GM19193 (cell line): ENCODE measurements around the gene DIP2B.

Source experiments
- POLR2A ChIP-seq: IDR thresholded peaks from 4 replicates; pipeline ENCODE4 v1.6.1; 2011; ENCODE audit not compliant: insufficient read depth, insufficient read length; ENCODE audit errors: extremely low read depth

DIP2B gene

DNA sequence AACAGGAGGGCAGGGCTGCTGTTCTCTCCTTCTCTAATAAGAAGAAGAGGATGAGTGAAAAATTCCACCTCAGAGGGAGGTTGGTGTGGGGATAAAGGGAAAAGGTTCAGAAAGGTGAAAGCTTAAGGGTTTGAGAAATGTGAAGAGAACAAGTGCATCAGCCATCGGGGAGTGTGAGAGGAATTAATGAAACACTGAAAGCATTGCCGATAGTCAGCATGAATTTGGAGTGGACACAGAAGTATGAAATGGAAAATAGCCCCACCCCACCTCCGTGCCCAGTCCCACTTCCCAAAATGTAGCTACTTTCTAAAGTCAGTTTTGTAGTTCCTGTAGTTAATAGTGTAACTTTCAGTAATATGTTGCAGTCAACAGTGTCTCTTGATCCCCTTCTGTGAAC is 33.4 kb downstream of the DIP2B start:
- no peak for TF ChIP-seq POLR2A

DNA sequence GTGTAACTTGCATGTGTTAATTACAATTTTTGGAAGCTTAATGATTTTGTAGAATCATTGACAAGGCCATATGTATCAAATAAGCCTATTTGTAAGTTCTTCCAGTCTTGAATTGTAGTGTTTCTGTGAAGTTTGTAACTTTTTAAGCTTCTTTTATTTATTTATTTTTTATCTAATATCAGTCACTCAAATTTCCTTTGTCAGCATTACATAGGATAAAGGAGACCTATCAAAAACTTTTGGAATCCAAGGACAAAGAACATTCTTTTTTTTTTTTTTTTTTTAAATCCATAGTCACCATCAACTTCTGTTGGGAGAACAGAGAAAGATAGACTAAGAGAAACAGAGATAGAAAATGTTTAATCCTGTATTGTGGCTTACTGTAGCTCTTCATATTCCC is 36.4 kb downstream of the DIP2B start:
- no peak for TF ChIP-seq POLR2A

DNA sequence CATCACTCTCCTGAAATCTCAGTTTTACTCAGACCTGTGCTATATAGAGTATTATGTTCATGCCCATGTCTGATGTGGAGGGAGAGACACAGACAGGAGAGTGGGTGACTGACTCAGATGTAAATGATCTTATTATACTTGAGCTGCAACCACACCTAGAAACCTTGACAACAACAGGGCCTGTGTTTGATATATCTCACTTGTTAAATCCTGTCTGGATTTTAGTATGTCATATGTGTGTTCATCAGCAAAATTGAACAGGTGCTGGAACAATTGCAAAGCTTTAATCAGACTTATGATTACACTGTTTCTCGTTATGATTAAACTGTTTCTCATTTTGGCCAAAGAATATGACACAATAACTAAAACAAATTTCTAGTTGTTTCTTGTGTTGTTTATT is 37.7 kb downstream of the DIP2B start:
- TF ChIP-seq POLR2A = no peak

DNA sequence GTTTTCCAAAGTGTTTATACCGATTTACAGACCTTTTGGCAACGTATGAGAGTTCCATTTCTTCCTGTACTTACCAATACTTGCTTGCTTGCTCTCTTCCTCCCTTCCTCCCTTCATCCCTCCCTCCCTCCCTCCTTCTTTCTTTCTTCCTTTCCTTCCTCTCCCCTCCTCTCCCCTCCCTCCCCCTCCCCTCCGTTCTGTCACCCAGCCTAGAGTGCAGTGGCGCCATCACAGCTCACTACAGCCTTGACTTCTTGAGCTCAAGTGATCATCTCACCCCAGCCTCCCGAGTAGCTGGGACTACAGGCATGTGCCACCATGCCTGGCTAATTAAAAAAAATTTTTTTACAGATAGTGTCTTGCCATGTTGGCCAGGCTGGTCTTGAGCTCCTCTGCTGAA is 40.4 kb downstream of the DIP2B start:
- TF ChIP-seq POLR2A = no peak

DNA sequence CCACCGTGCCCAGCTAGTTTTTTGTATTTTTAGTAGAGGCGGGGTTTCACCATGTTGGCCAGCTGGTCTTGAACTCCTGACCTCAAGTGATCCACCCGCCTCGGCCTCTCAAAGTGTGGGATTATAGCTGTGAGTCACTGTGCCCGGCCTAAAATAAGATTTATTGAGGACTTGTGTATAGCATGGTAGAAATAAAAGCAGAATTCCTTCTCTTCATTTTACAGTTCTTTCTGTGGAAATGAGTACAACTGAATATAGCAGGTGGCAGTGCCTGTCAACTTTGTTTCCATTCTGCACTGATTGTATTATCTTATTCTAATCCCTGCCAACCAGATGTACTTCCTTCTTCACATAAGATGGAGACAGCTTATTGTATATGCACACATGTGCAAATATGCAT is 41.0 kb downstream of the DIP2B start:
- TF ChIP-seq POLR2A = no peak

DNA sequence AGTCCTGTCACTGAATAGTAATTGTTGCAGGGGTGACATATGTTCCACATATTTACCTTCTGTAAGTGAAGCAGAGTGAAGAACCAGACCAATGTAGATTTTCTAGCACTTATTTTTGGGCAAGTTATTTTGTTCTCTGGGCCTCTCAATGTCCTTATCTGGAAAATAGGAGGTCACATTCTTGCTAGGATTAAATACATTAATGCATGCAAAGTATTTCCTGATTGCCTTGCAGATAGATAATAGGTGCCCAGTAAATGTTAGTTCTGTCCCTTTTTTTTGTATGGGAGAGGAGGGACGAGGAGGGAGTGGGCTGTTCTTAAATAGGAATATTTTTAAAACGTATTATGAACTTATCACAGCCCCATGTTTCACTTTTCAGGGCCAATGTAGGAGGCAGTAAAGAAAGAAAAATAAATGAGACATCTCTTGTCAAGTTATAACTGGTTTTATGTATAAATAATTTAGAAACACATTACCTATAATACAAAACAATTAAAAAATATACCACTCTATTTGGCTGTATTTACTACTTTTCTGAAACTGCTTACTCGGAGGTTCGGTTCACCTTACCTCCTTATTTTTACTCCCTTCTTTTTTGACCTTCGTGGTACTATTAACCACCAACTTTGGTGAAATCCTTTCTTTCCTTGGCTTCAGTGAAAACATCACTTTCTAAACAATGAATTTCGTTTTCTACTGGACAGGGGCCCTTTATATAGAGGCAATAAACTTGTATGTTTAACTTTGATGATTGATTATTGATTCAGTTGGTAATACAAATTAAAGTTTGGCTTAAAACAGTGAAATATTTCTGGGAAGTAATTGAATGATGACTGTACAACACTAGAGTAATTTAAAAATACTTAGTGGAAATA is 41.9 kb downstream of the DIP2B start:
- TF ChIP-seq POLR2A = no peak

DNA sequence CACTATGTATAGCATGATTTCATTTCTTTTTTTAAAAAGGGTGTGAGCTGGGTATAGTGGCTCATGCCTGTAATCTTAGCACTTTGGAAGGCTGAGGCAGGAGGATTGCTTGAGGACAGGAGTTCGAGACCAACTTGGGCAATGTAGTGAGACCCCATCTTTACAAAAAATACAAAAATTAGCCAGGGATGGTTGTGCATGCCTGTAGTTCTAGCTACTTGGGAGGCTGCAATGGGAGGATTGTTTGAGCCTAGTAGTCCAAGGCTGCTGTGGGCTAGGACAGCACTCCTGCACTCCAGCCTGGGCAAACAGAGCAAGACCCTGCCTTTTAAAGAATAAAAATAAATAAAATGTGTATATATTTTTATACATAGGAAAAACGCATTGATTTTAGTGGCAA is 43.0 kb downstream of the DIP2B start:
- no peak for TF ChIP-seq POLR2A

DNA sequence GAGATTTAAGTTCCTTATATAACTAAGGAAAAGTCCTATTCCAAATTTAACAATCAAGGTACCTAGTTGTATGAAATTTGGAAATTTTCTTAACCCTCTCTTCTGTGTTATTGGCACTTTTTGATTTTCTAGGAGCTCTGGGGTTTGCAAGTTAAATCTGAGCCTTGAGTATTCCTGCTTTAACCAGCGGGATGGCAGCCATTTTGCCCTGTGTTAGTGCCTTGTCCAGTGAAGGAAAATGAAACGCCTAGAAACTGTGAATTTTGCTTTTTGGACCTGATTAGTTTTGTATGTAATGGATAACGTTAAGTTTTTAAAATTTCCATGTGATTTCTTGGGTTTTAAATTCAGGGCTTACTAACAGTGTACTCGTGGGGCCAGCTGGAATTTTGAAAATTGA is 45.1 kb downstream of the DIP2B start:
- no peak for TF ChIP-seq POLR2A

DNA sequence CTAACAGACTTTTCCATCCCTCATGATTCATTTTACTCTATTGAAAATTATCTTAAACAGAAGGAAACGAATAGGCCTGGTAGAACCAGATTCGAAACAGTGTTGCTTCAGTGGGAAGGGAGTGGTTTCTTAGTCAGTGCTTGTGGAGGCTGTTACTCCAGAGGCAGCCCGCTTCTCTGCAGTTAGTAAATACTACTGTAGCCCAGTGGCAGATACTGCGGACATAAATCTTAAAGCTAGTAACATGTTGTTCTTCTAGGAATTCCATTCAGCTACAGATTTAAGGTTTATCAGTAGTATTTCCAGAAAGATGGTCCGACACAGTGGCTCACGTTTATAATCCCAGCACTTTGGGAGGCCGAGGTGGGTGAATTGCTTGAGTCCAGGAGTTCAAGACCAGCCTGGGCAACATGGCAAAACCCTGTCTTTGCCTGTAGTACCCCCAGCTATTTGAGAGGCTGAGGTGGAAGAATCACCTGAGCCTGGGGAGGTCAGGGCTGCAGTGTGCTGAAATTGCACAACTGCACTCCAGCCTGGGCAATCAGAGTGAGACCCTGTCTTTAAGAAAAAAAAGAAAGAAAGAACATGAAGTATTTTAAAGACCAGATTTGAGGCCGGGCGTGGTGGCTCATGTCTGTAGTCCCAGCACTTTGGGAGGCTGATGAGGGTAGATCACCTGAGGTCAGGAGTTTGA is 45.9 kb downstream of the DIP2B start:
- no peak for TF ChIP-seq POLR2A

DNA sequence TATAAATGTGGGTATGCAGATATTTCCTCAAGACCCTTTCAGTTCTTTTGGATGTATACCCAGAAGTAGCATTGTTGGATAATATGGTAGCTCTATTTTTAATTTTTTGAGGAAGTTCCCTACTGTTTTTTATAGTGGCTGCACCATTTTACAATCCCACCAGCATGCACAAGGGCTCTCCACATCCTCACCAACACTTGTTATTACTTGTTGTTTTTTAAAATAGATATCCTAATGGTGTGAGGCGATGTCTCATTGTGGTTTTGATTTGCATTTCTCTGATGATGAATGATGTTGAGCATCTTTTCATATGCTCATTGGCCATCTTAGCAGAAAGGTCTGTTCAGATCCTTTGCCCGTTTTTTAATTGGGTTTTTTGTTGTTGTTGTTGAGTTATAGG is 47.1 kb downstream of the DIP2B start:
- TF ChIP-seq POLR2A = no peak

DNA sequence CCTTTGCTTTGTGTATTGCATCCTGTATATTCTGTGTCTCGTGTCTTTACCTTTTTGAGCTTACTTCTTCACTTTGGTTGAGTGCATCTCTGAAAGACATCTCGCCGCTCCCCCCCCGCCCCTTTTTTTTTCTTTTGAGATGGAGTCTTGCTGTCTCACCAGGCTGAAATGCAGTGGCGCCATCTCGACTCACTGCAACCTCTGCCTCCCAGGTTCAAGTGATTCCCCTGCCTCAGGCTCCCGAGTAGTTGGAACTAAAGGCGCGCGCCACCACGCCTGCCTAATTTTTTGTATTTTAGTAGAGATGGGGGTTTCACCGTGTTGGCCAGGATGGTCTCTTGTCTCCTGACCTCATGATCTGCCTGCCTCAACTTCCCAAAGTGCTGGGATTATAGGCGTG is 49.9 kb downstream of the DIP2B start:
- no peak for TF ChIP-seq POLR2A

DNA sequence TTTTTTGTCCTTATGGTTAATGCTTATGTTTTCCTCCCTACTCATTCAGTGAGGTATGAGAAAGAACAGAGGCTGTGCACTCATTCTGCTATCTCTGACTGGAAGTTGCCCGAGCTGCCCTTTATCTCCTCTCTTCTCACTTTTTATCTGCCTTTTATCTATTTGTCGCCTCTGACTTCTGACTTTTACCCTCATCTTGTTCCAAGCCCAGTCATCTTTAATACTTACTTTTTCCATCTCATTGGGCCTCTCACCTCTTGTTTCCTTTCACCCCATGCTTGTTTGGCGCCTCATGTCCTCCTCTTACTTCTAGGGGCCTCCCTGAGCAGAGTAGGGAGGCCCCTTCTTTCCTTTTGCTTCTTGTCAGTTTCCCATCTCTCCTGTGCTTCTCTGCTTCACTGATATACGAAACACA is 50.7 kb downstream of the DIP2B start:
- no peak for TF ChIP-seq POLR2A

DNA sequence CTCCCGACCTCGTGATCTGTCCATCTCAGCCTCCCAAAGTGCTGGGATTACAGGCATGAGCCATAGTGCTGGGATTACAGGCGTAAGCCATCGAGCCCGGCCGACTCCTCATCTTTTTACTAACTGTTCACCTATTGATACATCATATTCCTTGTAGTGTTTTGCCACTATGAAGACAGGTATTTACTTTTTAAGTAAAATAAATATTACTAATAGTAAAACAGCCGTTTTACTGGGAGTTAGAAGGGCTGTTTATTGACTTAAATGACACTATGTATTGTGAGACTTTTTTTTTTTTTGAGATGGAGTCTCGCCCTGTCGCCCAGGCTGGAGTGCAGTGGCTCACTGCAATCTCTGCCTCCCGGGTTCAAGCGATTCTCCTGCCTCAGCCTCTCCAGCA is 51.5 kb downstream of the DIP2B start:
- no peak for TF ChIP-seq POLR2A

DNA sequence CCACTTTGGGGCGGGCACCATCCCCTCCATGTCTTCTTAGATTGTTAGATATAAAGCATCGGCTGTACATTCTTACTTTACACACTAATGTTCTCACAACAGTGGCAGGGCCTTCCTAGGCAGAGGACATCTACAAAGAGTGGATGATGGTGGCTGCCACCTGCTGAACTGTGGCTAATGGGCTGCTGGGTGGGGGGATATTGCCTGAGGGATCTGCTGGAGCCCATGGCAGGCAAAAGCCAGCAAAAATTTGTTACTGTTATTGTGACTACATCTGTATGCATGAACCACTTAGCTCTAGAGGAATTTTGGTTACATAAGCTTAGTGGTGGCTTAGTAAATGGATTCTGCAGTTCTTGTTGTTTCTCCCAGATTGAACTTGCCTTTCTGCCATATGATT is 52.6 kb downstream of the DIP2B start:
- TF ChIP-seq POLR2A = no peak

DNA sequence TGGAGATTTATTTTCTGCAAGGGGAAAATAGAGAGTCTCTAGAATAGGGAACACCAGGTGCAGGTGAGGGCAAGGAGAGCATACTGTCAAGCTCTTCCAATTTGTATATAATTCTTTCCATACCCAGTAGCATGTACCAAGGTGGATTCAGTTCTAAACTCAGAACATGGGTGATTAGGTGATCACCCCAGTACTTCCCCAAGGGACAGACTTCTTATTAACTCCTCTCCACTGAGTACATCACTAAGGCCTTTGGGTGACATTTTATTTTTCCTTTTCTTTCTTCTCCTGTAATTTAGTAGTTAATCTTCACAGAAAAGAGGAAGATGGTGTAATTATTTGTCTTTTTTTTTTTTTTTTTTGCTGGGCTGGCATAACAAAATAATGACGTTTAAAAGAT is 54.2 kb downstream of the DIP2B start:
- TF ChIP-seq POLR2A = no peak

DNA sequence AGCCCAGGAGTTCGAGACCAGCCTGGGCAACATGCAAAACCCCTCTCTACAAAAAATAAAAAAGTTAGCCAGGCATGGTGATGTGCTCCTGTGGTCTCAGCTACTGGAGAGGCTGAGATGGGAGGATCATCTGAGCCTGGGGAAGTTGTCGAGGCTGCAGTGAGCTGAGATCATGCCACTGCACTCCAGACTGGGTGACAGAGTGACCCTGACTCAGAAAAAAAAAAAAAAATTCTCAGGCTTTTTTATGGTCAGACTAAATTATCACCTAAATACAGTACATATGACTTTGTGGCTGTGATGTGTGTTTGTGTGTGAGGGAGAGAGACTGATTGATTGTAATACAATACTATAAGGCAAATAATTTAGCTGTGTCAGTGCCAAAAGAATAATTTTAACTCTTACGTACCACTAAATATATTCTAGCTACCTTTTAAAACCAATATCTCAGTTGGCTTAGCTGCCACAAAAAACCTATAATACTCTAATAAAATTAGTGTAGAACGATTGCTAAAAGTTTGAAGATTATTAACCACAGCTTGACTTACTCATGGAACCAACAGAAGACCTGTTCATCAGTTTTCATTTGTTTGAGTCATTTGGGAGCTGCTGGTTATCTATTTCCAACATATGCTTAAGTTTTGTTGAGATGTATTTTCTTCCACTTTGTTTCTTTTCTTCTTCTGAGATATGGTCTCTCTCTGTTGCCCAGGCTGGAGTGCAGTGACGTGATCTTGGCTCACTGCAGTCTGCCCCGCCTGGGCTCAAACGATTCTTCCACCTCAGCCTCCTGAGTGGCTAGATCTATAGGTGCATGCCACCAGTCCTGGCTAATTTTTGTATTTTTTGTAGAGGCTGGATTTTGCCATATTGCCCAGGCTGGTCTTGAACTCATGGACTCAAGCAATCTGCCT is 58.0 kb downstream of the DIP2B start:
- no peak for TF ChIP-seq POLR2A

DNA sequence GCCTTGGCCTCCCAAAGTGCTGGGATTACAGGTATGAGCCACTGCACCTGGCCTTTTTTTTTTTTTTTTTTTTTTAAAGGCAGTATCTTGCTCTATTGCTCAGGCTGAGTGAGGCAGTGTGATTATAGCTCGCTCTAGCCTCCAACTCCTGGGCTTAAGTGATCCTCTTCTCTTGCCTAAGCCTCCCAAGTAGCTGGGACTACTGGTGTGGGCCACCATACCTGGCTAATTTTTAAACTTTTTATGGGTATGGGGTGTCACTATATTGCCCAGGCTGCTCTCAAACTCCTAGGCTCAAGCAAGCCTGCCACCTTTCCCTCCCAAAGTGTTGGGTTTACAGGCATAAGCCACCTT is 58.6 kb downstream of the DIP2B start:
- TF ChIP-seq POLR2A = no peak
